Kidney epithelial cell (primary cell): ENCODE results near the gene PAPOLG. TPM values are rescaled to one million over a fixed set of nuclear protein-coding genes. Genes with fewer than 3 reads are reported as not detected.

Experiments used
- DNase-seq: peaks from one replicate; pipeline ENCODE4 v3.0.0-alpha.2; 2010; ENCODE audit warnings: low read depth
- H3K27me3 ChIP-seq: 2 replicates; pipeline ENCODE4 v1.6.0; 2011; ENCODE audit warnings: low read length; ENCODE audit not compliant: control insufficient read depth, insufficient read depth
- H3K36me3 ChIP-seq: 2 replicates; pipeline ENCODE4 v1.5.1; 2011; ENCODE audit warnings: low read length; ENCODE audit not compliant: control insufficient read depth, insufficient read depth
- H3K4me3 ChIP-seq: 2 replicates; pipeline ENCODE4 v1.5.1; 2011; ENCODE audit warnings: low read depth, mild to moderate bottlenecking, control low read depth, low read length
- CTCF ChIP-seq: IDR thresholded peaks from 2 replicates; pipeline ENCODE4 v1.5.1; 2011; ENCODE audit warnings: mild to moderate bottlenecking, moderate library complexity, low read length, control low read depth, inconsistent platforms; ENCODE audit not compliant: insufficient read depth, poor library complexity, severe bottlenecking
- total RNA-seq: library from RNA; depleted of rRNA; stranded (reverse); fragments of >200 nt; gene quantifications from 2 replicates; pipeline ENCODE4 v1.2.3, GENCODE V29; 2015

The PAPOLG gene
- total RNA-seq, 1 donor from 2014 or later = 16.0 TPM

DNA sequence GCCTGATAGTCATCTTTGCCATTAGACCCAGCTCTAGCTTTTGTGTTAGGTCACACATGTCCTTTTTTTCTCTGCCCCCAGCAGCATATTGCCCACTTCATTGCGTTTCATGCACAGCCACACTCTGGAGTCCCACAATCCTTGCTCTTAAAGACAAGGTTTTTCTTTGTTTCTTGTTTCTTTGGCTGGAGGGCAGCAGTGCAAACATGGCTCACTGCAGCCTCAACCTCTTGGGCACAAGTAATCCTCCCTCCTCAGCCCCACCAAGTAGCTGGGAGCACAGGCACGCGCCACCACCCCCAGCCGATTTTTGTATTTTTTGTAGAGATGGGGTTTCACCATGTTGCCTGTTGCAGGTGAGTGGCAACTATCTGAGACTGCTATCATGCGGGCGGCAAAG is 16.9 kb upstream of the PAPOLG start:
- Histone ChIP-seq H3K4me3 (no peak overlapping the region), H3K27me3 (peaks cover 7% of the 10 kb centered on the region), H3K36me3 (no peaks in the 10 kb centered on the region)
- DNase-seq = no peak
- TF ChIP-seq CTCF = no peak

DNA sequence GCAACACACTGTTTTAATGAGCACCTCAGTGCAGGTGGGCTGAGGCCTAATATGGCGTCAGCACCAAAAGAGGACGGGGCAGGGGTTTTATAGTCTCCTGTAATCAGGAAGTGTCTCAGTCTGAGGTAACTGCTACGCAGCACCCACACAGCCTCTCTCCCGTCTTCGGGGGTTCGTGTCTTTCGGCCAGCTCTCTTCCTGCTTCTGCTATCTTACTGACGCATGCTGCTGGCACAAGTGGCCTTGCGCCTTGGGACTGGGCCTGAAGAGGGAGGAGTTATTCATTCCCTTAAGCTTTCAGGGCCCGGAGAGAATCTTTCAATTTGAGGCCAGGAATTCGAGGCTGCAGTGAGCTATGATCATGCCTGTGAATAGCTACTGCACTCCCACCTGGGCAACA is 14.5 kb upstream of the PAPOLG start:
- DNase-seq = no peak
- no peak for TF ChIP-seq CTCF
- Histone ChIP-seq H3K4me3 (no peak overlapping the region), H3K27me3 (no peaks in the 10 kb centered on the region), H3K36me3 (no peaks in the 10 kb centered on the region)

- TF ChIP-seq CTCF = no peak
- Histone ChIP-seq H3K4me3 (no peak overlapping the region), H3K36me3 (no peaks in the 10 kb centered on the region), H3K27me3 (no peaks in the 10 kb centered on the region)
- no peak for DNase-seq
Observed at GRCh38 chr2:60742419-60742818, 13.6 kb upstream of the PAPOLG start.

DNA sequence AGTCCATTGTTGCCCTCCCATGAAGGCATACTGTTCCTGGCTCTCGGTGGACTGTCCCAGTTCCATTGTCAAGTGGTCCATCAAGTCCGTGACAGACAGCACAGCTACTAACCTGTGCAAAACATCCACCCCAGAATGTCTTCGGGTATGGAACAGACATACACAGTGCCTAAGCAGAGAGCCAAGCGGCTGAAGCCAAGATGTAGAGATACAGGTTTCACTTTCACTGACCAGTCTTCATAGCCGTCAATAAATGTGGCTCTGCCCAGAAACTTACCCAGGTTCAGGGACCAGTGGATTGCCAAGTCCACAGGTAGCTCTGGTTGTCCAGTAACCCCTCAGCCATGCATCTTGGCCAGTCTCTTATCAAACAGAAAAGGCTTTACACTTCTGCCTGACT is 10.7 kb upstream of the PAPOLG start:
- TF ChIP-seq CTCF = no peak
- Histone ChIP-seq H3K27me3 (no peaks in the 10 kb centered on the region), H3K4me3 (no peak overlapping the region), H3K36me3 (no peaks in the 10 kb centered on the region)
- no peak for DNase-seq

DNA sequence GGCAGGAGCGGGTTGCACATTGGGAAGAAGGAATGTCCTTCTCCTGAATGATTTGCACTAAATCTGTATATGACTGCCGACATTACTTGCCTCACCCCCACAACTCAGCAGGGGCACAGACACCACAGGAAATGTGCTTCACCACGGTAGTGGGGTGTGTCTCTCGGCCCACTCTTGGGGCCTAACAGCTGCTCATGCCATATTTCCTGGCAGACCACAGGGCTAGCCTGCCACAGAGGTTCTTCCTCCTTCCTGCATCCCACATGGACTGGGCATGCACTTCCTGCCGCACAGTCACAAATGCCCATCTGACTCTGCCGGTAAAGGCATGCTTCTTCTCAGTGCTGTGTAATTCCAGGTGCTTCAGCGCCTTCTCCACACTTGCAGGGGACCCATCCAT is 10.3 kb upstream of the PAPOLG start:
- TF ChIP-seq CTCF = no peak
- H3K27me3 ChIP-seq = no peaks in the 10 kb centered on the region
- DNase-seq = no peak

DNA sequence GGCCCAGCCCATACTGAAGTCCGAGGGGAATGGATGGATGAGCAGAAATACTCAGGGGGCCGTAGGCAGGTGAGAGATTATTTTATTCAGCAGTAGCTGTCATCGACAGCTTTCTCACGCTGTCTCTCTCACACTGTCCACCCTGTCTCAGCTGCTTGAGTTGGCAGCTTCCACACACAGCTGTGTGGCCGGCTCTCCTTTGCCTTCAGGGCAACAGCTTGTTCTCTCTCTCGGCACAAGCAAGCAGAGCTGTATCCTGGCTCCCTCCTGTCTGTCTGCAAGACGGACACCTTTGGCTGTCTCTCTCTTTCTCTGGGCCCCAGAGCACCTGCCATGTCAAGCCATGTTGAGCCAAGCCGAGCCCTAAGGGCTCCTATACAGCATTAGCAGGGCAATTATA is 9.8 kb upstream of the PAPOLG start:
- no peaks in the 10 kb centered on the region for H3K27me3 ChIP-seq
- no peak overlapping the region for H3K4me3 ChIP-seq
- no peak for TF ChIP-seq CTCF
- no peak for DNase-seq
- H3K36me3 ChIP-seq = no peaks in the 10 kb centered on the region

More for the DNA sequence above, 10.3 kb upstream of the PAPOLG start:
- Histone ChIP-seq H3K4me3 (no peak overlapping the region), H3K36me3 (no peaks in the 10 kb centered on the region)
